ENCODE results near the gene REC8. TPM values are rescaled to one million over a fixed set of nuclear protein-coding genes. Genes with fewer than 3 reads are reported as not detected.

Gene REC8
- total RNA-seq, 1 donor from 2014 or later = 4.4 TPM

- peak overlapping the region; percentile 83 for H3K4me3 Mint-ChIP-seq (ENCODE audit: unreplicated experiment)
- TF ChIP-seq CTCF (IDR thresholded peaks at IDR 0.05) = no peak
- no peak for DNase-seq (ENCODE audit: low spot score)
- peaks cover 11% of the 10 kb centered on the region for H3K36me3 Mint-ChIP-seq (ENCODE audit: low read depth)
- H3K4me1 Mint-ChIP-seq (ENCODE audit: low read depth) = peaks cover 46% of the 10 kb centered on the region
- H3K9me3 Mint-ChIP-seq (ENCODE audit: low read depth) = no peaks in the 10 kb centered on the region
- H3K27ac Mint-ChIP-seq (ENCODE audit: unreplicated experiment) = peak overlapping the region; percentile 74
- no peaks in the 10 kb centered on the region for H3K27me3 Mint-ChIP-seq (ENCODE audit: low read depth)
Measured at GRCh38 chr14:24136684-24137528, 35.0 kb upstream of the REC8 start.

- Mint-ChIP-seq H3K27me3 (ENCODE audit: low read depth) (no peaks in the 10 kb centered on the region), H3K4me1 (ENCODE audit: low read depth) (peaks cover 51% of the 10 kb centered on the region), H3K36me3 (ENCODE audit: low read depth) (peaks cover 11% of the 10 kb centered on the region), H3K4me3 (ENCODE audit: unreplicated experiment) (no peak overlapping the region), H3K27ac (ENCODE audit: unreplicated experiment) (no peak overlapping the region), H3K9me3 (ENCODE audit: low read depth) (no peaks in the 10 kb centered on the region)
- no peak for TF ChIP-seq CTCF (IDR thresholded peaks at IDR 0.05)
- no peak for DNase-seq (ENCODE audit: low spot score)
Measured at GRCh38 chr14:24137529-24138395, 34.1 kb upstream of the REC8 start.

GRCh38 chr14:24138396-24139271 is 33.2 kb upstream of the REC8 start:
- no peak overlapping the region for H3K4me3 Mint-ChIP-seq (ENCODE audit: unreplicated experiment)
- peaks cover 11% of the 10 kb centered on the region for H3K36me3 Mint-ChIP-seq (ENCODE audit: low read depth)
- DNase-seq (ENCODE audit: low spot score) = no peak
- no peak for TF ChIP-seq CTCF (IDR thresholded peaks at IDR 0.05)
- no peak overlapping the region for H3K27ac Mint-ChIP-seq (ENCODE audit: unreplicated experiment)
- H3K27me3 Mint-ChIP-seq (ENCODE audit: low read depth) = no peaks in the 10 kb centered on the region
- H3K9me3 Mint-ChIP-seq (ENCODE audit: low read depth) = no peaks in the 10 kb centered on the region
- peaks cover 51% of the 10 kb centered on the region for H3K4me1 Mint-ChIP-seq (ENCODE audit: low read depth)

- DNase-seq (ENCODE audit: low spot score) = no peak
- Mint-ChIP-seq H3K27ac (ENCODE audit: unreplicated experiment) (no peak overlapping the region), H3K4me3 (ENCODE audit: unreplicated experiment) (no peak overlapping the region), H3K9me3 (ENCODE audit: low read depth) (no peaks in the 10 kb centered on the region), H3K36me3 (ENCODE audit: low read depth) (peaks cover 11% of the 10 kb centered on the region), H3K27me3 (ENCODE audit: low read depth) (no peaks in the 10 kb centered on the region), H3K4me1 (ENCODE audit: low read depth) (peaks cover 51% of the 10 kb centered on the region)
- TF ChIP-seq CTCF (IDR thresholded peaks at IDR 0.05) = no peak
Measured at GRCh38 chr14:24139272-24139934, 32.5 kb upstream of the REC8 start.
